ENCODE measurements around the gene FTO. TPM values are rescaled to one million over a fixed set of nuclear protein-coding genes. Genes with fewer than 3 reads are reported as not detected.
A peak's percentile ranks its signal among the peaks of the same experiment; 100 is the strongest.

Gene FTO
- polyA plus RNA-seq, 2 of the 4 experiments (the other 2 are of a cell fraction): 48.7 to 101 TPM

- TF ChIP-seq HOXB5 (CRISPR knock-in tag; IDR thresholded peaks at IDR 0.05) (no peak), RFX5 (IDR thresholded peaks at IDR 0.05) (no peak), HMGXB4 (CRISPR knock-in tag; IDR thresholded peaks at IDR 0.05; ENCODE audit: borderline replicate concordance) (no peak), FOXS1 (CRISPR knock-in tag; IDR thresholded peaks at IDR 0.05) (peak; percentile 88; the same call in 1 of the 2 replicates), MAFK (IDR thresholded peaks at IDR 0.05; ENCODE audit: partially characterized antibody) (no peak), RAD21 (conservative IDR thresholded peaks at IDR 0.05 in 1 of 2, IDR thresholded peaks at IDR 0.05 in 1 of 2) (peak; percentile 81 to 83), KDM1A (IDR thresholded peaks at IDR 0.05; ENCODE audit: low read depth) (no peak), EP300 (IDR thresholded peaks at IDR 0.05) (no peak), JUN (IDR thresholded peaks at IDR 0.05) (no peak), TP53 (CRISPR knock-in tag; IDR thresholded peaks at IDR 0.05) (no peak), USF2 (IDR thresholded peaks at IDR 0.05) (no peak), SMC3 (IDR thresholded peaks at IDR 0.05) (peak; percentile 64), RNF2 (IDR thresholded peaks at IDR 0.05; ENCODE audit: borderline replicate concordance, low read depth) (no peak), ATOH8 (CRISPR knock-in tag; IDR thresholded peaks at IDR 0.05; ENCODE audit: low read depth) (no peak), CTCF (IDR thresholded peaks at IDR 0.05) (peak; percentile 58), BHLHE40 (IDR thresholded peaks at IDR 0.05; ENCODE audit: low read depth, low read length) (no peak), PHF8 (IDR thresholded peaks at IDR 0.05; ENCODE audit: borderline replicate concordance, low read depth) (no peak)
- FAIRE-seq (no peak), DNase-seq (ENCODE audit: low read depth in 1 of 2, low spot score in 1 of 2) (peak; percentile 6 to 45), ATAC-seq (peak in 1 of 2 experiments; percentile 76; a peak in 3 of 6 replicates)
- ChIA-PET POLR2A (no interaction called here), CTCF (interaction anchor here (0.7 to 1.2 kb wide), 5 partner anchors 14 to 991 kb away, joined by 3 read pairs; no protein-coding TSS in a partner anchor)
- Histone ChIP-seq H3K9me3 (no peaks in the 10 kb centered on the region), H3K4me2 (no peak overlapping the region), H3K27ac (no peak overlapping the region), H3K4me3 (no peak overlapping the region), H3K4me1 (no peaks in the 10 kb centered on the region)
- 52% methylated on average over 2 of the region's 2 CpGs for WGBS (ENCODE audit: missing lambda C conversion rate)
These were observed 242.0 kb downstream of the FTO start for GRCh38 chr16:53945996-53946395.

- FAIRE-seq (no peak), ATAC-seq (no peak), DNase-seq (ENCODE audit: low read depth in 1 of 2, low spot score in 1 of 2) (no peak)
- ChIA-PET CTCF (interaction anchor here (0.7 to 1.2 kb wide), 4 partner anchors 11 to 990 kb away, joined by 3 to 5 read pairs (median 3); no protein-coding TSS in a partner anchor), POLR2A (no interaction called here)
- H3K4me1 ChIP-seq: no peaks in the 10 kb centered on the region
- WGBS (ENCODE audit: missing lambda C conversion rate): 92% methylated on average over 5 of the region's 5 CpGs
- no peak overlapping the region for H3K4me3 ChIP-seq
- no peak overlapping the region for H3K4me2 ChIP-seq
- TF ChIP-seq HMGXB4 (CRISPR knock-in tag; IDR thresholded peaks at IDR 0.05; ENCODE audit: borderline replicate concordance) (no peak), SMC3 (IDR thresholded peaks at IDR 0.05) (no peak), RCOR1 (IDR thresholded peaks at IDR 0.05; ENCODE audit: low read depth, low read length) (no peak), USF2 (IDR thresholded peaks at IDR 0.05) (no peak), RAD21 (conservative IDR thresholded peaks at IDR 0.05 in 1 of 2, IDR thresholded peaks at IDR 0.05 in 1 of 2) (no peak), CEBPB (IDR thresholded peaks at IDR 0.05) (no peak), RNF2 (IDR thresholded peaks at IDR 0.05; ENCODE audit: borderline replicate concordance, low read depth) (no peak), TFCP2L1 (CRISPR knock-in tag; IDR thresholded peaks at IDR 0.05) (no peak)
- no peaks in the 10 kb centered on the region for H3K9me3 ChIP-seq
- no peak overlapping the region for H3K27ac ChIP-seq
These were observed 242.9 kb downstream of the FTO start for GRCh38 chr16:53946746-53947386.

Measured in A549 (cell line).